Trophoblast cell (in vitro differentiated cells and primary cell): ENCODE data around the gene PNPLA5.

Experiments
- DNase-seq, 2 donors: peaks; one replicate each; pipeline ENCODE4 v3.0.0-alpha.2; 2016
- H2AFZ ChIP-seq: 2 replicates; pipeline ENCODE4 v1.6.1; 2013; ENCODE audit warnings: low read length, moderate library complexity, mild to moderate bottlenecking; ENCODE audit not compliant: insufficient read depth, poor library complexity
- H2AK5ac ChIP-seq: 2 replicates; pipeline ENCODE4 v1.6.1; 2013; ENCODE audit warnings: mild to moderate bottlenecking, low read length
- H2BK120ac ChIP-seq: 2 replicates; pipeline ENCODE4 v1.6.1; 2013; ENCODE audit warnings: low read length, mild to moderate bottlenecking, moderate library complexity; ENCODE audit not compliant: insufficient read depth, poor library complexity
- H2BK12ac ChIP-seq: 2 replicates; pipeline ENCODE4 v1.6.1; 2013; ENCODE audit warnings: mild to moderate bottlenecking, low read length, moderate library complexity
- H2BK5ac ChIP-seq: 2 replicates; pipeline ENCODE4 v1.6.1; 2013; ENCODE audit warnings: low read length, low read depth, moderate library complexity, mild to moderate bottlenecking; ENCODE audit not compliant: poor library complexity
- H3K14ac ChIP-seq: 2 replicates; pipeline ENCODE4 v1.6.1; 2013; ENCODE audit warnings: mild to moderate bottlenecking, low read length
- H3K18ac ChIP-seq: 2 replicates; pipeline ENCODE4 v1.6.1; 2013; ENCODE audit warnings: mild to moderate bottlenecking, low read length
- H3K23ac ChIP-seq: 2 replicates; pipeline ENCODE4 v1.6.1; 2013; ENCODE audit warnings: low read length
- H3K27ac ChIP-seq: 2 replicates; pipeline ENCODE4 v1.5.1; 2013; ENCODE audit warnings: low read depth, mild to moderate bottlenecking, inconsistent platforms, low read length, moderate library complexity
- H3K27me3 ChIP-seq: 2 replicates; pipeline ENCODE4 v1.6.1; 2013; ENCODE audit warnings: inconsistent platforms, mild to moderate bottlenecking, low read length, moderate library complexity; ENCODE audit not compliant: insufficient read depth
- H3K36me3 ChIP-seq, 2 experiments: 1 replicate in 1 of 2; 2 replicates in 1 of 2; pipeline ENCODE4 v1.6.1; 2013; ENCODE audit warnings: low read length in 2 of 2, mild to moderate bottlenecking in 2 of 2, moderate library complexity in 1 of 2; ENCODE audit not compliant: insufficient read depth in 2 of 2, control insufficient read depth in 1 of 2
- H3K4ac ChIP-seq: 2 replicates; pipeline ENCODE4 v1.6.1; 2013; ENCODE audit warnings: low read depth, mild to moderate bottlenecking, low read length, moderate library complexity
- H3K4me1 ChIP-seq, 2 experiments: 1 replicate in 1 of 2; 2 replicates in 1 of 2; pipeline ENCODE4 v1.6.1; 2013; ENCODE audit warnings: low read length in 2 of 2, mild to moderate bottlenecking in 2 of 2, moderate library complexity in 1 of 2; ENCODE audit not compliant: insufficient read depth in 2 of 2, control insufficient read depth in 1 of 2
- H3K4me2 ChIP-seq: 2 replicates; pipeline ENCODE4 v1.6.1; 2013; ENCODE audit warnings: inconsistent platforms, mild to moderate bottlenecking, low read length, moderate library complexity
- H3K4me3 ChIP-seq: 2 replicates; pipeline ENCODE4 v1.5.1; 2013; ENCODE audit warnings: mild to moderate bottlenecking, low read depth, low read length, inconsistent platforms
- H3K79me1 ChIP-seq: one replicate; pipeline ENCODE4 v1.6.1; 2013; ENCODE audit warnings: low read length
- H3K79me2 ChIP-seq: 2 replicates; pipeline ENCODE4 v1.6.1; 2013; ENCODE audit warnings: low read length, mild to moderate bottlenecking; ENCODE audit not compliant: control insufficient read depth, insufficient read depth, poor library complexity
- H3K9ac ChIP-seq: 2 replicates; pipeline ENCODE4 v1.6.1; 2013; ENCODE audit warnings: mild to moderate bottlenecking, low read length
- H3K9me3 ChIP-seq: 2 replicates; pipeline ENCODE4 v1.6.1; 2013; ENCODE audit warnings: low read depth, mild to moderate bottlenecking, control low read depth, inconsistent platforms, low read length; ENCODE audit not compliant: insufficient read depth
- H4K12ac ChIP-seq: 2 replicates; pipeline ENCODE4 v1.6.1; 2013; ENCODE audit warnings: low read depth, mild to moderate bottlenecking, low read length, moderate library complexity
- H4K8ac ChIP-seq: 2 replicates; pipeline ENCODE4 v1.6.1; 2013; ENCODE audit warnings: low read depth, mild to moderate bottlenecking, low read length, moderate library complexity
- H4K91ac ChIP-seq: one replicate; pipeline ENCODE4 v1.6.1; 2013; ENCODE audit warnings: low read depth, mild to moderate bottlenecking, low read length, moderate library complexity
- WGBS: extraction: QIAGEN DNeasy Blood & Tissue Kit; methylation state at CpG from one replicate; pipeline ENCODE4 v1.1.7; 2013; ENCODE audit warnings: missing lambda C conversion rate; ENCODE audit not compliant: insufficient read length, insufficient coverage; ENCODE audit errors: extremely low coverage; 5-methylcytosine and 5-hydroxymethylcytosine counted together

PNPLA5 gene

DNA sequence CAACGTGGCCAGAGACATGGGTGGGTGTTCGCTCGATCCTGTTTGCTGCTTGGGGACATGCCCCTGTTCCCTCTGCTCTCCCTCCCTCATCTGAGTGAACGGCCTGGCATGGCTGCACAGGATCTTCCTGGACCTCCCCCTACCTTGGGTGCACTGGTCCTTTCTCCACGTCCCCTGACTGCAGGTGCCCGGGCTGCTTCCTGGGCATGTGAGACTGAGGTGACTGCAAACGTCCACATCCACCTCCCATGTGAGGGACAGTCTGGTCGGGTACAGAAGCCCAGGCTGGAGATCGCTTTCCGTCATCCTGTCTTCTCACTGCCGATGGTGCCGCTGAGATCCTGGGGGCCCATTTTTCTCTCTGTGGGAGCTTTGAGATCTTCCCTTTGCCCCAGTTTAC is 41.3 kb downstream of the PNPLA5 start:
- whole genome bisulfite sequencing, result no CpG with 5 or more reads among the region's 12 CpGs
- no peak overlapping the region for H3K4me2 ChIP-seq
- H3K9ac ChIP-seq, result no peak overlapping the region
- DNase-seq, result no peak
- no peak overlapping the region for H2BK12ac ChIP-seq
- no peaks in the 10 kb centered on the region for H3K36me3 ChIP-seq
- H3K79me1 ChIP-seq, result no peaks in the 10 kb centered on the region
- no peaks in the 10 kb centered on the region for H3K4me1 ChIP-seq
- H2BK120ac ChIP-seq, result no peak overlapping the region
- H4K12ac ChIP-seq, result no peak overlapping the region
- H3K9me3 ChIP-seq, result peaks cover 3% of the 10 kb centered on the region
- no peaks in the 10 kb centered on the region for H3K79me2 ChIP-seq
- no peak overlapping the region for H4K91ac ChIP-seq
- H3K23ac ChIP-seq, result no peak overlapping the region
- H3K27ac ChIP-seq, result no peak overlapping the region
- no peak overlapping the region for H3K4ac ChIP-seq
- H4K8ac ChIP-seq, result no peak overlapping the region
- no peak overlapping the region for H2AFZ ChIP-seq
- no peak overlapping the region for H3K14ac ChIP-seq
- no peak overlapping the region for H2BK5ac ChIP-seq
- H2AK5ac ChIP-seq, result no peak overlapping the region
- H3K18ac ChIP-seq, result no peak overlapping the region
- H3K4me3 ChIP-seq, result no peak overlapping the region
- no peaks in the 10 kb centered on the region for H3K27me3 ChIP-seq

DNA sequence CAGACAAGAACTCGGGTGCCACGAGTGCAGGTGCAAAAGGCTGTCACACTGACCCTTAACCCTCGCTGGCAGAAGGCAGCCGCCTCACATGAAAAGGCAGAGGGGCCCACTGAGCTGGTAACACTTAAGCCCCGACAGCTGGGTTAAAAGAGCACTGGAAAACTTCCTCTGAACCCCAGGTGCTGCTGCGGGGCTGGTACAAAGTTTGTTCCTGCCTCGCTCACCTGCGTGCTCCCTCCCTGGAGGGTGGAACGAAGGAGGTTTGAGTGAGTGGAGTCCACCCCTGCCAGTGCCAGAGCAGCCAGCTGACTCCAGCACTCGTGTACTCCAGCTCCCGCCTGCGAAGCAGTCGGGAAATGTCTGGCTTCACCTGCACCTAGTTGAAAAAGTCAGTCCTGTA is 42.1 kb downstream of the PNPLA5 start:
- Histone ChIP-seq H2AK5ac (no peak overlapping the region), H3K4me2 (no peak overlapping the region), H2BK120ac (no peak overlapping the region), H3K36me3 (no peaks in the 10 kb centered on the region), H3K18ac (no peak overlapping the region), H3K4me1 (no peaks in the 10 kb centered on the region), H4K8ac (no peak overlapping the region), H3K9ac (no peak overlapping the region), H3K79me2 (no peaks in the 10 kb centered on the region), H3K79me1 (no peaks in the 10 kb centered on the region), H4K91ac (no peak overlapping the region), H2AFZ (no peak overlapping the region), H4K12ac (no peak overlapping the region), H3K27ac (no peak overlapping the region), H3K9me3 (peaks cover 5% of the 10 kb centered on the region), H3K4ac (no peak overlapping the region), H3K23ac (no peak overlapping the region), H3K4me3 (no peak overlapping the region), H3K14ac (no peak overlapping the region), H3K27me3 (no peaks in the 10 kb centered on the region), H2BK5ac (no peak overlapping the region), H2BK12ac (no peak overlapping the region)
- no CpG with 5 or more reads among the region's 13 CpGs for WGBS
- DNase-seq, result no peak

DNA sequence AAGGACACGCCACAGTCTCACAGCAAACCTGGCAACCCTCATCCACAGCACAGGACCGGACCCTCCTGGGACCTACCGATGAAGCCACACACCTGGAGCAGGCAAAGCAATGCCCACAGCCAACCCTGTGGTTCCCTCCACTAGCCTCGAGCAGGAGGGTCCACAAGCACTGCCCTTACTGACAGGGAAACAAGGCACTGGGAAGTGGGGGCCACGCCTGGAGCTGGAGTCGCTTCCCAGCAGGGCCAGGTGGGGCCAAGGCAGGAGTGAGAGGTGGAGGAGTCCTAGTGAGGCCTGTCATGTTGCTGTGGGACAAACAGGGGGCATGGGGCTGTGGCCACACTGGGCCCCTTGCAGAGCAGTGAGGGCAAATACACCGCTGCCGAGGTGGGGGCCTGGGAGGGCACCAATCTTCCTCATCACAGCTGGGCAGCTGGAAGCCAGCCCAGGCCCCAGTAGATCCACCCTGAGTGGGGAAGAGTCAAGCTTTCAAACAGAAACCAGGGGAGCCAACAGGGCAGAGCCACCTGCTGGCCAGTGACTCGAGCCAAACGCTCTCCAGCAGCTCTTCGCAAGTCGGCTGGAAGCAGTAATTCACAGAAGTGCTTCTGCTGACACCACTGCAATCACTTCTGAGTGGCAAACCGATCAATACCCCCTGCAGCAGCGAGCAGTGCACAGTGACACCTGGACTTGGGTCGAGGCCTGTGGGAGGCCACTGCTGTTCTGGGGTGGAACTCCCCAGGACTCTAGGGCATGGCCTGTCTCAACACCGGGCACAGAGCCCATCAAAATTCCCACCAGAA is 43.2 kb downstream of the PNPLA5 start:
- H3K4me2 ChIP-seq, result no peak overlapping the region
- no CpG with 5 or more reads among the region's 16 CpGs for WGBS
- no peak overlapping the region for H2BK5ac ChIP-seq
- no peaks in the 10 kb centered on the region for H3K4me1 ChIP-seq
- no peak overlapping the region for H2AFZ ChIP-seq
- no peak overlapping the region for H3K4me3 ChIP-seq
- no peak overlapping the region for H3K14ac ChIP-seq
- H3K36me3 ChIP-seq, result no peaks in the 10 kb centered on the region
- no peak overlapping the region for H3K23ac ChIP-seq
- H3K27me3 ChIP-seq, result no peaks in the 10 kb centered on the region
- no peak overlapping the region for H4K91ac ChIP-seq
- no peaks in the 10 kb centered on the region for H3K79me1 ChIP-seq
- no peak overlapping the region for H3K18ac ChIP-seq
- no peak overlapping the region for H4K12ac ChIP-seq
- H3K27ac ChIP-seq, result no peak overlapping the region
- H3K9ac ChIP-seq, result no peak overlapping the region
- no peak overlapping the region for H3K4ac ChIP-seq
- peaks cover 5% of the 10 kb centered on the region for H3K9me3 ChIP-seq
- H2AK5ac ChIP-seq, result no peak overlapping the region
- H3K79me2 ChIP-seq, result no peaks in the 10 kb centered on the region
- H4K8ac ChIP-seq, result no peak overlapping the region
- H2BK120ac ChIP-seq, result no peak overlapping the region
- DNase-seq, result no peak
- no peak overlapping the region for H2BK12ac ChIP-seq

DNA sequence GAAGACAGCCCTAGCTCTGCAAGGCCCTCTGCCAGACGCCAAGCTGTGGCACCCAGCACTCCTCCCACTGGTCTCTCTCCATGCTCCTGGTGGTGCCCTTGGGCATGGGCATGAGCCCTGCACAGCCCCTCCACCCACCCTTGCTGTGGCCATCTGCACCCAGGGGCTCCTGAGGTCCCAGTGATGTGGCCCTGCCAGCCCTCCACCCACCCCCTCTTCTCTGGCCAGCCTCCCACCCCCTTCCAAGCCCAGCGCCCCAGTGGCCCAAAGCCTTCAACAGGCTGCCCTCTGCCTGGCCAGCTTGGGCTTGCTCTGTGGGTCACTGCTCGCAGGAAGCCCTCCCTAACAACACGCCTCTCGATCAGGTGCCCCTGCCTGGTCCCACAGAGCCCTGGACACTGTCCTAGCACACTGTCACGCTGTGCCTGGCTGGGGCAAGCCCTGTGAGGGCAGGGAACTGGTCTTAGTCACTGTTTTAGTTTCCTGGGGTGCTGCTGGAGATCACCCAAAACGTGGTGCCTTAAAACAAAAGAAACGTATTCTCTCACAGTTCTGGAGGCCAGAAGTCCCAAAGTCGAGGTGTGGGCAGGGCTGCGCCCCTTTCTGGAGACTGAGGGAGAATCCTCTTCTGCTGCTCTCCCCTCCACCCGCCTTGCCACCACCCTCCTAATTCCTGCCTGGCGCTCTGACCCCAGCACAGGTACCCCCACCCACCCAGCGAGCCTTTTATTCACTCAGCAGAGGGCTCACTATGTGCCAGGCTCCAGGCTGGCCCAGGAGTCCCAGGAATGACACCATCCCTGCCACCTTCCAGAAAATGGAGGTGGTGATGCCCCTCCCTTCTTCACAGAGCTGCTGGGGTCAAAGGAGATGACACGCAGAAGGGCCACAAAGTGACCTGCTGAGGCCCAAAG is 44.2 kb downstream of the PNPLA5 start:
- no peaks in the 10 kb centered on the region for H3K4me1 ChIP-seq
- no peak overlapping the region for H2AK5ac ChIP-seq
- no peak overlapping the region for H2BK5ac ChIP-seq
- H2AFZ ChIP-seq, result no peak overlapping the region
- H3K27me3 ChIP-seq, result no peaks in the 10 kb centered on the region
- H3K79me1 ChIP-seq, result no peaks in the 10 kb centered on the region
- H2BK120ac ChIP-seq, result no peak overlapping the region
- no peak overlapping the region for H4K12ac ChIP-seq
- H3K4ac ChIP-seq, result no peak overlapping the region
- H4K91ac ChIP-seq, result no peak overlapping the region
- no CpG with 5 or more reads among the region's 14 CpGs for WGBS
- H3K4me2 ChIP-seq, result no peak overlapping the region
- DNase-seq, result no peak
- peaks cover 5% of the 10 kb centered on the region for H3K9me3 ChIP-seq
- no peaks in the 10 kb centered on the region for H3K36me3 ChIP-seq
- H3K4me3 ChIP-seq, result no peak overlapping the region
- H4K8ac ChIP-seq, result no peak overlapping the region
- no peak overlapping the region for H3K9ac ChIP-seq
- no peaks in the 10 kb centered on the region for H3K79me2 ChIP-seq
- H3K23ac ChIP-seq, result no peak overlapping the region
- H3K27ac ChIP-seq, result no peak overlapping the region
- no peak overlapping the region for H3K18ac ChIP-seq
- H2BK12ac ChIP-seq, result no peak overlapping the region
- H3K14ac ChIP-seq, result no peak overlapping the region
